Keratinocyte (primary cell): ENCODE results near the gene GPR37. TPM values are rescaled to one million over a fixed set of nuclear protein-coding genes. Genes with fewer than 3 reads are reported as not detected.

Experiments used
- DNase-seq: peaks from one replicate; pipeline ENCODE4 v3.0.0-alpha.2; 2011; ENCODE audit warnings: low read depth, missing footprints, low spot score
- FAIRE-seq: peaks from 2 replicates; lab custom pipeline; 2011; peaks lifted over from hg19 to GRCh38; lab: Jason Lieb, UNC
- H2AFZ ChIP-seq: 2 replicates; pipeline ENCODE4 v1.6.0; 2012; ENCODE audit warnings: low read length, control low read depth, inconsistent platforms; ENCODE audit not compliant: control insufficient read depth
- H3K27ac ChIP-seq: 2 replicates; pipeline ENCODE4 v1.5.1; 2011; ENCODE audit warnings: low read length; ENCODE audit not compliant: control insufficient read depth, insufficient read depth
- H3K27me3 ChIP-seq: 3 replicates; pipeline ENCODE4 v1.6.0; 2011; ENCODE audit warnings: low read length; ENCODE audit not compliant: control insufficient read depth, insufficient read depth; ENCODE audit errors: extremely low read depth
- H3K36me3 ChIP-seq, 2 experiments: 2 replicates in 1 of 2; 3 replicates in 1 of 2; pipeline ENCODE4 v1.5.1; 2011; ENCODE audit warnings: low read length in 2 of 2, mild to moderate bottlenecking in 1 of 2; ENCODE audit not compliant: control insufficient read depth in 2 of 2, insufficient read depth in 2 of 2; ENCODE audit errors: extremely low read depth in 1 of 2
- H3K4me1 ChIP-seq: 3 replicates; pipeline ENCODE4 v1.5.1; 2011; ENCODE audit warnings: low read length; ENCODE audit not compliant: control insufficient read depth, insufficient read depth; ENCODE audit errors: extremely low read depth
- H3K4me2 ChIP-seq: 3 replicates; pipeline ENCODE4 v1.6.0; 2011; ENCODE audit warnings: low read depth, low read length; ENCODE audit not compliant: control insufficient read depth, insufficient read depth; ENCODE audit errors: extremely low read depth
- H3K4me3 ChIP-seq, 3 experiments: fragments of 200-600 bp in 1 of 3; sonication (generic) in 1 of 3; 2 replicates in 2 of 3; 3 replicates in 1 of 3; pipeline ENCODE4 v1.5.1; 2011 to 2016; ENCODE audit warnings: low read length in 3 of 3, mild to moderate bottlenecking in 3 of 3, control low read depth in 2 of 3, inconsistent platforms in 1 of 3, low read depth in 1 of 3, mixed read lengths in 1 of 3, mixed run types in 1 of 3, moderate library complexity in 1 of 3; ENCODE audit not compliant: control insufficient read depth in 2 of 3, insufficient read depth in 2 of 3; ENCODE audit errors: extremely low read depth in 1 of 3
- H3K79me2 ChIP-seq: 2 replicates; pipeline ENCODE4 v1.6.0; 2012; ENCODE audit warnings: low read length; ENCODE audit not compliant: control insufficient read depth, insufficient read depth
- H3K9ac ChIP-seq: 3 replicates; pipeline ENCODE4 v1.6.0; 2011; ENCODE audit warnings: low read length; ENCODE audit not compliant: control insufficient read depth, insufficient read depth; ENCODE audit errors: extremely low read depth
- H3K9me1 ChIP-seq: 3 replicates; pipeline ENCODE4 v1.6.0; 2011; ENCODE audit warnings: low read length; ENCODE audit not compliant: control insufficient read depth, insufficient read depth; ENCODE audit errors: extremely low read depth
- H3K9me3 ChIP-seq: 2 replicates; pipeline ENCODE4 v1.5.1; 2012; ENCODE audit warnings: low read depth, low read length; ENCODE audit not compliant: control insufficient read depth
- H4K20me1 ChIP-seq: 3 replicates; pipeline ENCODE4 v1.6.0; 2011; ENCODE audit warnings: low read length; ENCODE audit not compliant: control insufficient read depth, insufficient read depth; ENCODE audit errors: extremely low read depth
- EZH2 ChIP-seq: IDR thresholded peaks from one replicate; pipeline ENCODE4 v1.6.1; 2012; ENCODE audit warnings: inconsistent platforms, mild to moderate bottlenecking, low read length, moderate library complexity
- dilution Hi-C: fragments of 300-500 bp; cut with MboI; formaldehyde crosslinking; loops from one replicate; pipeline ENCODE4 v1.7.0; 2020; ENCODE audit warnings: low sequenced_read_pairs; ENCODE audit not compliant: extremely low pct_ligation_motif_present
- polyA plus RNA-seq, 5 experiments: library from polyadenylated mRNA; depleted of rRNA in 3 of 5; stranded (reverse) in 3 of 5; stranded (forward) in 1 of 5; unstranded in 1 of 5; fragments of >200 nt; gene quantifications; 1 replicate in 1 of 5; 2 replicates in 3 of 5; 3 replicates in 1 of 5; pipeline versions ENCODE4 v1.2.1 to v1.2.3, GENCODE V29; 2011 to 2012; ENCODE audit warnings: missing spikeins in 2 of 5, low read depth in 1 of 5, low replicate concordance in 1 of 5
- TF ChIP-seq, protein P1 (sequence below), 3 experiments: IDR thresholded peaks in 1 of 3; conservative IDR thresholded peaks in 1 of 3; optimal IDR thresholded peaks in 1 of 3; 2 replicates in 2 of 3; 3 replicates in 1 of 3; pipeline versions ENCODE3 to v1.5.1; 2011; ENCODE audit warnings: low read length in 3 of 3, mild to moderate bottlenecking in 3 of 3, moderate library complexity in 2 of 3, control low read depth in 1 of 3, inconsistent platforms in 1 of 3; ENCODE audit not compliant: insufficient read depth in 2 of 3; ENCODE audit errors: extremely low read depth in 1 of 3

Gene GPR37
- polyA plus RNA-seq, 1 donor (not counting 4 experiments of a cell fraction or from before 2014, with no cell fraction given) = 0.58 TPM

DNA sequence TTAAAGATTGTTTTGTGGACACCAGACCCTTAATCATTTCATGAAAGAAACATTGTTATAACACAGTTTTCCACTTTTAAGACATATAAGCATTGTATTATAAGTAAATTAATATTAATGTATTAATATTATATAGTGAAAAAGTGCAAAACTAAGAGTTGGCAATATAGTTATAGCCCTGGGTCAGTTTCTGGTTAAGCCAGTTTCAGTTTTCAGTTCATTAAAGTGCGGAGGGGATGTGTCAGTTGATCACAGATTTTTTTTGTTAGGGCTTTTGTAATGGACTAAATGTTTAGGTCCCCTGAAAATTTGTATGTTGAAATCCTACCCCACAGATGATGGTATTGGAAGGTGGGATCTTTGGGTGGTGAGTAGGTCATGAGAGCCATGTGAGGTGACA is 45.7 kb upstream of the GPR37 start:
- Histone ChIP-seq H3K9me3 (no peaks in the 10 kb centered on the region), H3K4me1 (no peaks in the 10 kb centered on the region), H3K27me3 (no peaks in the 10 kb centered on the region), H2AFZ (no peak overlapping the region), H3K4me3 (no peak overlapping the region), H3K9ac (no peak overlapping the region), H4K20me1 (no peaks in the 10 kb centered on the region), H3K36me3 (no peaks in the 10 kb centered on the region), H3K4me2 (no peak overlapping the region), H3K27ac (no peak overlapping the region), H3K9me1 (no peaks in the 10 kb centered on the region), H3K79me2 (no peaks in the 10 kb centered on the region)
- DNase-seq = no peak
- dilution Hi-C loops = no loop called here
- no peak for FAIRE-seq
- TF ChIP-seq, protein P1, sequence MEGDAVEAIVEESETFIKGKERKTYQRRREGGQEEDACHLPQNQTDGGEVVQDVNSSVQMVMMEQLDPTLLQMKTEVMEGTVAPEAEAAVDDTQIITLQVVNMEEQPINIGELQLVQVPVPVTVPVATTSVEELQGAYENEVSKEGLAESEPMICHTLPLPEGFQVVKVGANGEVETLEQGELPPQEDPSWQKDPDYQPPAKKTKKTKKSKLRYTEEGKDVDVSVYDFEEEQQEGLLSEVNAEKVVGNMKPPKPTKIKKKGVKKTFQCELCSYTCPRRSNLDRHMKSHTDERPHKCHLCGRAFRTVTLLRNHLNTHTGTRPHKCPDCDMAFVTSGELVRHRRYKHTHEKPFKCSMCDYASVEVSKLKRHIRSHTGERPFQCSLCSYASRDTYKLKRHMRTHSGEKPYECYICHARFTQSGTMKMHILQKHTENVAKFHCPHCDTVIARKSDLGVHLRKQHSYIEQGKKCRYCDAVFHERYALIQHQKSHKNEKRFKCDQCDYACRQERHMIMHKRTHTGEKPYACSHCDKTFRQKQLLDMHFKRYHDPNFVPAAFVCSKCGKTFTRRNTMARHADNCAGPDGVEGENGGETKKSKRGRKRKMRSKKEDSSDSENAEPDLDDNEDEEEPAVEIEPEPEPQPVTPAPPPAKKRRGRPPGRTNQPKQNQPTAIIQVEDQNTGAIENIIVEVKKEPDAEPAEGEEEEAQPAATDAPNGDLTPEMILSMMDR (optimal IDR thresholded peaks at IDR 0.05 in 1 of 3, IDR thresholded peaks at IDR 0.05 in 1 of 3, conservative IDR thresholded peaks at IDR 0.05 in 1 of 3; ENCODE audit: extremely low read depth in 1 of 3, insufficient read depth in 2 of 3, low read length in 3 of 3) = no peak
- no peak for TF ChIP-seq EZH2

DNA sequence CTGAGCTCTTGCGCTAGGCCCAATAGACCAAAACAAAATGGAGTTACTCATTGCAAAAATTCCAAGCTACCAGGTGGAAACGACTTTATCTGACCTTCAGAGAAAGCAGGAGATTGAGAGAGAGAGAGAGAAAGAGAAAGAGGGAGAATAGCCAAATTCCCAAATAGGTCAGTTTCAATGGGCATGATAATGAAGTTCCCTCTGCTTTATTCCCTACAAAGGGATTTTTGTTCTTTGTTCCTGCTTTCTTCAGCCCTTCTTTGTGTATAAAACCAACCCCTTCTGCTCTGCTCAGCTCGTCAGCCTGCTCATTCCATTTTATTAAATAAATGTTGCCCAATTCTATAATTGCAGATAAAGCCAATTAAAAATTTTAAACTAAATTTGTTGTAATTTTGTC is 45.0 kb upstream of the GPR37 start:
- dilution Hi-C loops = no loop called here
- no peak overlapping the region for H3K4me2 ChIP-seq

More for the DNA sequence above, 45.0 kb upstream of the GPR37 start:
- no peaks in the 10 kb centered on the region for H3K4me1 ChIP-seq
- H3K79me2 ChIP-seq = no peaks in the 10 kb centered on the region
- TF ChIP-seq EZH2 = no peak
- TF ChIP-seq, protein P1 (optimal IDR thresholded peaks at IDR 0.05 in 1 of 3, IDR thresholded peaks at IDR 0.05 in 1 of 3, conservative IDR thresholded peaks at IDR 0.05 in 1 of 3; ENCODE audit: extremely low read depth in 1 of 3, insufficient read depth in 2 of 3, low read length in 3 of 3) = no peak
- H2AFZ ChIP-seq = no peak overlapping the region
- no peak for DNase-seq
- no peaks in the 10 kb centered on the region for H3K27me3 ChIP-seq
- H3K9me1 ChIP-seq = no peaks in the 10 kb centered on the region
- no peaks in the 10 kb centered on the region for H4K20me1 ChIP-seq
- no peak for FAIRE-seq
- no peaks in the 10 kb centered on the region for H3K9me3 ChIP-seq
- no peak overlapping the region for H3K27ac ChIP-seq
- no peaks in the 10 kb centered on the region for H3K36me3 ChIP-seq
- no peak overlapping the region for H3K4me3 ChIP-seq
- H3K9ac ChIP-seq = no peak overlapping the region
